Fibroblast of lung (primary cell): ENCODE measurements around the gene GAS7. TPM values are rescaled to one million over a fixed set of nuclear protein-coding genes. Genes with fewer than 3 reads are reported as not detected.

ENCODE experiments used
- DNase-seq, 2 donors: peaks; one replicate each; pipeline versions ENCODE4 v3.0.0 to v3.0.0-alpha.2; 2010; ENCODE audit warnings: low read depth in 2 of 2
- H2AFZ ChIP-seq: 2 replicates; pipeline ENCODE4 v1.5.1; 2012; ENCODE audit warnings: low read length, control low read depth, inconsistent platforms
- H3K27ac ChIP-seq: 2 replicates; pipeline ENCODE4 v1.5.1; 2011; ENCODE audit warnings: low read length, control low read depth; ENCODE audit not compliant: insufficient read depth
- H3K27me3 ChIP-seq: 2 replicates; pipeline ENCODE4 v1.5.1; 2011; ENCODE audit warnings: mild to moderate bottlenecking, low read length; ENCODE audit not compliant: control insufficient read depth, insufficient read depth
- H3K36me3 ChIP-seq: 2 replicates; pipeline ENCODE4 v1.5.1; 2011; ENCODE audit warnings: low read length; ENCODE audit not compliant: control insufficient read depth, insufficient read depth
- H3K4me1 ChIP-seq: 2 replicates; pipeline ENCODE4 v1.5.1; 2011; ENCODE audit warnings: low read length; ENCODE audit not compliant: control insufficient read depth, insufficient read depth; ENCODE audit errors: extremely low read depth
- H3K4me2 ChIP-seq: 2 replicates; pipeline ENCODE4 v1.5.1; 2011; ENCODE audit warnings: low read length, control low read depth; ENCODE audit not compliant: insufficient read depth; ENCODE audit errors: extremely low read depth
- H3K4me3 ChIP-seq, 4 experiments: fragments of 200-600 bp in 1 of 4; sonication (generic) in 1 of 4; replicated peaks in 1 of 4; 2 replicates each; pipeline ENCODE4 v1.5.1; 2011 to 2016; ENCODE audit warnings: low read length in 4 of 4, low read depth in 3 of 4, mild to moderate bottlenecking in 3 of 4, control low read depth in 2 of 4, inconsistent platforms in 1 of 4, mixed read lengths in 1 of 4; ENCODE audit not compliant: insufficient read depth in 1 of 4; ENCODE audit errors: control extremely low read depth in 1 of 4
- H3K79me2 ChIP-seq: 2 replicates; pipeline ENCODE4 v1.5.1; 2012; ENCODE audit warnings: mild to moderate bottlenecking, low read length, inconsistent platforms; ENCODE audit not compliant: control insufficient read depth, insufficient read depth
- H3K9ac ChIP-seq: 2 replicates; pipeline ENCODE4 v1.5.1; 2011; ENCODE audit warnings: mild to moderate bottlenecking, low read length, control low read depth; ENCODE audit not compliant: insufficient read depth
- H3K9me3 ChIP-seq: 2 replicates; pipeline ENCODE4 v1.5.1; 2012; ENCODE audit warnings: low read depth, low read length; ENCODE audit not compliant: control insufficient read depth, insufficient read depth
- H4K20me1 ChIP-seq: 2 replicates; pipeline ENCODE4 v1.5.1; 2011; ENCODE audit warnings: low read length; ENCODE audit not compliant: control insufficient read depth, insufficient read depth; ENCODE audit errors: extremely low read depth
- CTCF ChIP-seq, 2 donors: IDR thresholded peaks in 1 of 2; conservative IDR thresholded peaks in 1 of 2; 1 replicate in 1 of 2; 2 replicates in 1 of 2; pipeline ENCODE4 v1.5.1; 2011 to 2012; ENCODE audit warnings: low read length in 2 of 2, control low read depth in 1 of 2, inconsistent platforms in 1 of 2, low read depth in 1 of 2, mild to moderate bottlenecking in 1 of 2
- EZH2 ChIP-seq: IDR thresholded peaks from 2 replicates; pipeline ENCODE4 v1.5.1; 2012; ENCODE audit warnings: low read length, control low read depth, mild to moderate bottlenecking; ENCODE audit errors: missing control alignments
- polyA plus RNA-seq, 2 donors: library from polyadenylated mRNA; depleted of rRNA in 1 of 2; stranded (reverse) in 1 of 2; unstranded in 1 of 2; fragments of >200 nt; gene quantifications; 2 replicates each; pipeline ENCODE4 v1.2.1, GENCODE V29; 2011 to 2012; ENCODE audit warnings: missing spikeins in 1 of 2
- total RNA-seq: library from RNA; depleted of rRNA; stranded (reverse); fragments of >200 nt; gene quantifications from 2 replicates; pipeline ENCODE4 v1.2.1, GENCODE V29; 2014

GAS7 gene
- total and polyA plus RNA-seq, 2 donors (not counting 1 experiment from before 2014, with no cell fraction given) = 0.58 to 2.6 TPM

DNA sequence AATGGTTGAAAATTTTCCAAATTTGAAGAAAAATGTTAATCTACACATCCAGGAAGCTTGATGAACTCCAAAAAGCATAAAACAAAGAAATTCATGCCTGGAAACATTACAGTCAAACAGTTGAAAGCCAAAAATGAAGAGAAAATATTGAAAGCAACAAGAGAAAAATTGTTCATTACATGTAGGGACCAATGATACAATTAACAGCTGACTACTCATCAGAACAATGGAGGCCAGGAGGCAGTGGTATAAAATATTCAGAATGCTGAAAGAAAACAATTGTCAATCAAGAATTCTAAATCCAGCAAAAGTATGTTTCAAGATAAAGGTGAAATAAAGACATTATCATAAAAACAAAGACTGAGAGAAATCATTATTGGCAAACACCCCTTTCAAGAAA lies 315.0 kb downstream of the GAS7 start:
- no peak for TF ChIP-seq EZH2
- no peak for TF ChIP-seq CTCF (conservative IDR thresholded peaks at IDR 0.05 in 1 of 2, IDR thresholded peaks at IDR 0.05 in 1 of 2; ENCODE audit: low read depth in 1 of 2, low read length in 2 of 2)

GRCh38 chr17:9880582-9880999 lies 317.8 kb downstream of the GAS7 start:
- Histone ChIP-seq H3K4me1 (no peaks in the 10 kb centered on the region), H3K27me3 (no peaks in the 10 kb centered on the region), H2AFZ (no peak overlapping the region), H3K4me2 (no peak overlapping the region), H3K9ac (no peak overlapping the region), H3K9me3 (no peaks in the 10 kb centered on the region), H3K4me3 (no peak overlapping the region), H4K20me1 (no peaks in the 10 kb centered on the region), H3K27ac (no peak overlapping the region), H3K36me3 (no peaks in the 10 kb centered on the region), H3K79me2 (no peaks in the 10 kb centered on the region)
- TF ChIP-seq EZH2 (no peak), CTCF (conservative IDR thresholded peaks at IDR 0.05 in 1 of 2, IDR thresholded peaks at IDR 0.05 in 1 of 2; ENCODE audit: low read depth in 1 of 2, low read length in 2 of 2) (no peak)
- DNase-seq = peak in 1 of 2 donors; percentile 87

More for the DNA sequence above, 315.0 kb downstream of the GAS7 start:
- no peaks in the 10 kb centered on the region for H3K27me3 ChIP-seq
- H3K36me3 ChIP-seq = no peaks in the 10 kb centered on the region
- H3K9me3 ChIP-seq = no peaks in the 10 kb centered on the region
- H3K4me1 ChIP-seq = no peaks in the 10 kb centered on the region
- no peaks in the 10 kb centered on the region for H4K20me1 ChIP-seq
- H3K79me2 ChIP-seq = no peaks in the 10 kb centered on the region
- DNase-seq = no peak
- H2AFZ ChIP-seq = no peak overlapping the region
- no peak overlapping the region for H3K27ac ChIP-seq
- no peak overlapping the region for H3K4me3 ChIP-seq
- no peak overlapping the region for H3K9ac ChIP-seq
- H3K4me2 ChIP-seq = no peak overlapping the region

GRCh38 chr17:9878786-9879525 lies 319.4 kb downstream of the GAS7 start:
- TF ChIP-seq CTCF (conservative IDR thresholded peaks at IDR 0.05 in 1 of 2, IDR thresholded peaks at IDR 0.05 in 1 of 2; ENCODE audit: low read depth in 1 of 2, low read length in 2 of 2) (no peak), EZH2 (no peak)
- no peaks in the 10 kb centered on the region for H3K36me3 ChIP-seq
- H3K27me3 ChIP-seq = no peaks in the 10 kb centered on the region
- peak; percentile 35 to 77 for DNase-seq
- H3K4me3 ChIP-seq = no peak overlapping the region
- no peak overlapping the region for H3K27ac ChIP-seq
- H2AFZ ChIP-seq = no peak overlapping the region
- no peaks in the 10 kb centered on the region for H3K79me2 ChIP-seq
- H3K9me3 ChIP-seq = no peaks in the 10 kb centered on the region
- H3K4me1 ChIP-seq = no peaks in the 10 kb centered on the region
- H4K20me1 ChIP-seq = no peaks in the 10 kb centered on the region
- no peak overlapping the region for H3K4me2 ChIP-seq
- H3K9ac ChIP-seq = no peak overlapping the region
